IMR-90 (cell line): ENCODE results near the gene OXLD1. TPM values are rescaled to one million over a fixed set of nuclear protein-coding genes. Genes with fewer than 3 reads are reported as not detected.

Experiments used
- ATAC-seq: fragments of 200-7000 bp; cut with Tn5 transposase; 2 replicates; pipeline ENCODE4 v1.9.1; 2020; ENCODE audit warnings: low read depth, mild to moderate bottlenecking, moderate library complexity
- BruUV-seq: library from RNA; stranded (reverse); fragments of 400-500 nt; replicated peaks from 2 replicates; lab custom pipeline; 2021; lab: Mats Ljungman, UMichigan
- CTCF ChIA-PET: fragments of 300-600 bp; formaldehyde crosslinking; extraction: SDS; loops from one replicate; lab custom pipeline; 2021; ENCODE audit warnings: antibody characterized with exemption; lab: Yijun Ruan, JAX
- POLR2A ChIA-PET: fragments of 300-600 bp; sonication (Branson Sonifier 250); formaldehyde crosslinking; loops from one replicate; lab custom pipeline; 2022; ENCODE audit warnings: antibody characterized with exemption; ENCODE audit not compliant: unreplicated experiment; lab: Charles Lee
- DNase-seq: peaks from one replicate; pipeline ENCODE4 v3.0.0; 2013
- H2AFZ ChIP-seq: replicated peaks from 2 replicates; pipeline ENCODE3; 2013; ENCODE audit warnings: low read length, mild to moderate bottlenecking; ENCODE audit not compliant: poor library complexity
- H2AK5ac ChIP-seq: 2 replicates; pipeline ENCODE4 v1.6.1; 2013; ENCODE audit warnings: low read depth, low read length, inconsistent platforms
- H2AK9ac ChIP-seq: replicated peaks from 2 replicates; pipeline ENCODE3; 2013; ENCODE audit warnings: mild to moderate bottlenecking, low read depth, low read length, moderate library complexity; ENCODE audit not compliant: poor library complexity
- H2BK120ac ChIP-seq: 2 replicates; pipeline ENCODE4 v1.6.1; 2013; ENCODE audit warnings: low read depth, low read length, inconsistent platforms
- H2BK15ac ChIP-seq: 3 replicates; pipeline ENCODE4 v1.6.1; 2013; ENCODE audit warnings: low read depth, low read length, inconsistent platforms
- H2BK20ac ChIP-seq: 2 replicates; pipeline ENCODE4 v1.6.1; 2013; ENCODE audit warnings: low read depth, mild to moderate bottlenecking, inconsistent platforms, low read length, moderate library complexity
- H2BK5ac ChIP-seq: 2 replicates; pipeline ENCODE4 v1.6.1; 2013; ENCODE audit warnings: mild to moderate bottlenecking, low read depth, low read length, inconsistent platforms; ENCODE audit not compliant: poor library complexity, severe bottlenecking
- H3K14ac ChIP-seq: replicated peaks from 2 replicates; pipeline ENCODE4 v1.6.1; 2013; ENCODE audit warnings: low read depth, low read length, inconsistent platforms
- H3K18ac ChIP-seq: 2 replicates; pipeline ENCODE4 v1.6.1; 2013; ENCODE audit warnings: low read depth, low read length, control low read depth
- H3K23ac ChIP-seq: 2 replicates; pipeline ENCODE4 v1.6.1; 2013; ENCODE audit warnings: low read depth, low read length, inconsistent platforms
- H3K27ac ChIP-seq: 2 replicates; pipeline ENCODE4 v1.5.1; 2013; ENCODE audit warnings: mild to moderate bottlenecking, control low read depth, low read length; ENCODE audit not compliant: insufficient read depth
- H3K27me3 ChIP-seq: 2 replicates; pipeline ENCODE4 v1.6.1; 2013; ENCODE audit warnings: low read length; ENCODE audit not compliant: control insufficient read depth, insufficient read depth
- H3K36me3 ChIP-seq: 2 replicates; pipeline ENCODE4 v1.6.1; 2013; ENCODE audit warnings: low read length, mixed read lengths; ENCODE audit not compliant: control insufficient read depth, insufficient read depth
- H3K4ac ChIP-seq: 2 replicates; pipeline ENCODE4 v1.6.1; 2013; ENCODE audit warnings: low read depth, low read length, inconsistent platforms
- H3K4me1 ChIP-seq: 2 replicates; pipeline ENCODE4 v1.6.1; 2013; ENCODE audit warnings: low read length, mixed read lengths; ENCODE audit not compliant: control insufficient read depth, insufficient read depth
- H3K4me2 ChIP-seq: 2 replicates; pipeline ENCODE4 v1.6.1; 2013; ENCODE audit warnings: low read depth, mild to moderate bottlenecking, control low read depth, low read length, moderate library complexity
- H3K4me3 ChIP-seq: 2 replicates; pipeline ENCODE4 v1.5.1; 2013; ENCODE audit warnings: low read depth, mild to moderate bottlenecking, control low read depth, low read length, moderate library complexity; ENCODE audit not compliant: insufficient read depth
- H3K56ac ChIP-seq: 2 replicates; pipeline ENCODE4 v1.6.1; 2013; ENCODE audit warnings: low read length, inconsistent platforms; ENCODE audit not compliant: insufficient read depth; ENCODE audit errors: extremely low read depth
- H3K79me1 ChIP-seq, 2 experiments: 2 replicates each; pipeline ENCODE4 v1.6.1; 2013; ENCODE audit warnings: low read length in 2 of 2, inconsistent platforms in 1 of 2, low read depth in 1 of 2
- H3K9ac ChIP-seq: 2 replicates; pipeline ENCODE4 v1.6.1; 2013; ENCODE audit warnings: low read depth, low read length, control low read depth
- H3K9me1 ChIP-seq: 2 replicates; pipeline ENCODE4 v1.6.1; 2013; ENCODE audit warnings: low read length, inconsistent platforms; ENCODE audit not compliant: insufficient read depth
- H3K9me3 ChIP-seq: 2 replicates; pipeline ENCODE4 v1.6.1; 2013; ENCODE audit warnings: low read length; ENCODE audit not compliant: control insufficient read depth, insufficient read depth
- H4K20me1 ChIP-seq: 2 replicates; pipeline ENCODE4 v1.6.1; 2013; ENCODE audit warnings: low read length, inconsistent platforms; ENCODE audit not compliant: insufficient read depth
- H4K5ac ChIP-seq: 2 replicates; pipeline ENCODE4 v1.6.1; 2013; ENCODE audit warnings: mild to moderate bottlenecking, low read depth, low read length, control low read depth
- H4K8ac ChIP-seq, 2 experiments: 2 replicates each; pipeline ENCODE4 v1.6.1; 2013; ENCODE audit warnings: low read depth in 2 of 2, low read length in 2 of 2, control low read depth in 1 of 2, inconsistent platforms in 1 of 2
- H4K91ac ChIP-seq: 2 replicates; pipeline ENCODE4 v1.6.1; 2013; ENCODE audit warnings: low read depth, low read length, inconsistent platforms; ENCODE audit not compliant: insufficient read depth
- BHLHE40 ChIP-seq: fragments of 150-350 bp; IDR thresholded peaks from 2 replicates; pipeline ENCODE4 v1.6.1; 2016; ENCODE audit warnings: mild to moderate bottlenecking, low read depth, low read length
- CEBPB ChIP-seq: IDR thresholded peaks from 2 replicates; pipeline ENCODE4 v1.6.1; 2012; ENCODE audit warnings: low read depth, low read length, improper control_type of control experiment
- CHD1 ChIP-seq: IDR thresholded peaks from 2 replicates; pipeline ENCODE4 v1.6.1; 2012; ENCODE audit warnings: low read depth, low read length, improper control_type of control experiment
- CTCF ChIP-seq: conservative IDR thresholded peaks from 2 replicates; pipeline ENCODE4 v1.5.1; 2012; ENCODE audit warnings: mild to moderate bottlenecking, low read depth, low read length, improper control_type of control experiment
- FOS ChIP-seq: fragments of 150-350 bp; IDR thresholded peaks from 2 replicates; pipeline ENCODE4 v1.6.1; 2016; ENCODE audit warnings: low read depth, low read length
- MAFK ChIP-seq: IDR thresholded peaks from 2 replicates; pipeline ENCODE4 v1.6.1; 2012; ENCODE audit warnings: low read depth, low read length, improper control_type of control experiment
- MAZ ChIP-seq: IDR thresholded peaks from 2 replicates; pipeline ENCODE4 v1.6.1; 2012; ENCODE audit warnings: low read depth, mild to moderate bottlenecking, low read length, improper control_type of control experiment, moderate library complexity, borderline replicate concordance
- MXI1 ChIP-seq: IDR thresholded peaks from 2 replicates; pipeline ENCODE4 v1.6.1; 2012; ENCODE audit warnings: low read depth, mild to moderate bottlenecking, low read length, moderate library complexity, borderline replicate concordance
- NFE2L2 ChIP-seq: fragments of 150-350 bp; IDR thresholded peaks from 2 replicates; pipeline ENCODE4 v1.6.1; 2016; ENCODE audit warnings: low read depth, mild to moderate bottlenecking, low read length
- POLR2A ChIP-seq: IDR thresholded peaks from 2 replicates; pipeline ENCODE4 v1.6.1; 2012; ENCODE audit warnings: mild to moderate bottlenecking, low read depth, low read length
- RAD21 ChIP-seq: IDR thresholded peaks from 2 replicates; pipeline ENCODE4 v1.6.1; 2012; ENCODE audit warnings: low read length, improper control_type of control experiment
- RCOR1 ChIP-seq: IDR thresholded peaks from 2 replicates; pipeline ENCODE4 v1.6.1; 2012; ENCODE audit warnings: mild to moderate bottlenecking, low read length, improper control_type of control experiment; ENCODE audit not compliant: insufficient replicate concordance
- RFX5 ChIP-seq: IDR thresholded peaks from 2 replicates; pipeline ENCODE4 v1.8.0; 2012; ENCODE audit warnings: low read depth, mild to moderate bottlenecking, low read length, moderate library complexity
- SMC3 ChIP-seq: fragments of 150-350 bp; IDR thresholded peaks from 2 replicates; pipeline ENCODE4 v1.6.1; 2016; ENCODE audit warnings: low read depth, mild to moderate bottlenecking, antibody characterized with exemption, low read length, moderate library complexity
- USF2 ChIP-seq: fragments of 150-350 bp; IDR thresholded peaks from 2 replicates; pipeline ENCODE4 v1.6.1; 2017; ENCODE audit warnings: mild to moderate bottlenecking, antibody characterized with exemption, low read length, low read depth
- WGBS, 2 experiments: methylation state at CpG; one replicate each; pipeline versions ENCODE4 v1.1.5 to v1.1.7; 2013; ENCODE audit warnings: missing lambda C conversion rate in 2 of 2; ENCODE audit not compliant: insufficient read length in 1 of 2; ENCODE audit errors: extremely low coverage in 2 of 2; 5-methylcytosine and 5-hydroxymethylcytosine counted together
- dilution Hi-C: fragments of 300-500 bp; cut with HindIII; formaldehyde crosslinking; loops from one replicate; pipeline ENCODE4 v1.14.3; 2018; ENCODE audit warnings: low sequenced_read_pairs; ENCODE audit not compliant: unreplicated experiment
- in situ Hi-C: fragments of 300-500 bp; cut with MboI; formaldehyde crosslinking; loops from 3 replicates; pipeline ENCODE4 v1.14.3; 2019; ENCODE audit warnings: low sequenced_read_pairs, inconsistent platforms, mixed read lengths
- intact Hi-C: fragments of 100-400 bp; cut with micrococcal nuclease; formaldehyde crosslinking; loops from 2 replicates; pipeline ENCODE4 v1.10.0; 2022
- polyA plus RNA-seq, 3 experiments: library from polyadenylated mRNA; depleted of rRNA; stranded (reverse); fragments of >200 nt; gene quantifications; 2 replicates each; pipeline ENCODE4 v1.2.3, GENCODE V29; 2012; ENCODE audit warnings: low replicate concordance in 1 of 3
- total RNA-seq: library from RNA; depleted of rRNA; stranded (reverse); fragments of >200 nt; gene quantifications from 2 replicates; pipeline ENCODE4 v1.2.3, GENCODE V29; 2012

The OXLD1 gene
- total and polyA plus RNA-seq, 2 of the 4 experiments (the other 2 are of a cell fraction) = 9.9 to 22.3 TPM

- no peak for TF ChIP-seq RAD21
- no peak for TF ChIP-seq MAFK
Measured at GRCh38 chr17:81640011-81640410, 26.4 kb downstream of the OXLD1 start (continued).

GRCh38 chr17:81638683-81639082 is 27.7 kb downstream of the OXLD1 start:
- DNase-seq (no peak), ATAC-seq (no peak)
- Histone ChIP-seq H3K4me1 (peaks cover 16% of the 10 kb centered on the region), H4K8ac (no peak overlapping the region), H3K23ac (no peak overlapping the region), H3K9me1 (peaks cover 17% of the 10 kb centered on the region), H3K27me3 (no peaks in the 10 kb centered on the region), H4K91ac (no peak overlapping the region), H2AK5ac (no peak overlapping the region), H3K18ac (no peak overlapping the region), H4K20me1 (peaks cover 27% of the 10 kb centered on the region), H2AFZ (no peak overlapping the region), H2BK20ac (no peak overlapping the region), H3K9ac (no peak overlapping the region), H3K4ac (no peak overlapping the region), H2BK5ac (no peak overlapping the region), H3K14ac (no peak overlapping the region), H3K27ac (no peak overlapping the region), H4K5ac (no peak overlapping the region), H3K56ac (no peak overlapping the region), H3K36me3 (no peaks in the 10 kb centered on the region), H3K4me2 (no peak overlapping the region), H2BK120ac (no peak overlapping the region), H3K79me1 (peaks cover 5 to 24% of the 10 kb centered on the region in 2 experiments; a peak in 2 of 4 replicates), H3K4me3 (no peak overlapping the region), H2AK9ac (no peak overlapping the region), H3K9me3 (no peaks in the 10 kb centered on the region), H2BK15ac (no peak overlapping the region)
- intact Hi-C loops (no loop called here), dilution Hi-C loops (no loop called here), in situ Hi-C loops (no loop called here)
- POLR2A ChIA-PET = no interaction called here
- no TSS peak for BruUV-seq
- CTCF ChIA-PET = no interaction called here
- 40% methylated on average over 1 of the region's 4 CpGs; no CpG with 5 or more reads in 1 of the 2 experiments for WGBS, 2 experiments
- no peak for TF ChIP-seq CHD1
- no peak for TF ChIP-seq SMC3
- no peak for TF ChIP-seq RAD21
- TF ChIP-seq BHLHE40 = no peak
- TF ChIP-seq RCOR1 = no peak
- TF ChIP-seq CEBPB = no peak
- no peak for TF ChIP-seq MAZ
- no peak for TF ChIP-seq CTCF
- no peak for TF ChIP-seq NFE2L2
- no peak for TF ChIP-seq MAFK
- TF ChIP-seq USF2 = no peak
- TF ChIP-seq POLR2A = no peak
- TF ChIP-seq RFX5 = no peak
- TF ChIP-seq MXI1 = no peak
- TF ChIP-seq FOS = no peak
